ENCODE results near the gene ASPM. TPM values are rescaled to one million over a fixed set of nuclear protein-coding genes. Genes with fewer than 3 reads are reported as not detected.

Gene ASPM
- total RNA-seq, 2 donors from 2014 or later = 31.7 to 35.1 TPM

DNA sequence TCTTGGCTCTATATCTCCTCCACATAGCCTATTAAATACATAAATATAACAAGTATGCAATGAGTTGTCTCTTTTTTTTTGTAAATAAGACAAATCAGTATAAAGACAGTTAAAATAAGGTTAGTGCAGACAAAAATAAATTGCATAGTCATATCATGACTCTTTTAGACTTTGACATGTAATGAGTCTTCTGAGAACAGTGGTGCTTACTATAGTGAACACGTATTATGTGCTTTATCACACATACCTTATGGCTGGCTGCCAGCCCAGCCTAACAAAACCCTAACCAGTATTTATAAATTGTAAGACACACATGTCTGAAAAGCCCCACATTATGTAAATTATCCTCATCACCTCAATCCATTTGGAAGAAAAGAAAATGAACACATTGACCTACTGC lies 50.3 kb downstream of the ASPM start:
- peaks cover 30% of the 10 kb centered on the region for H3K27me3 ChIP-seq (ENCODE audit: control insufficient read depth, insufficient read depth, low read length, poor library complexity, severe bottlenecking)
- no peak overlapping the region for H3K27ac Mint-ChIP-seq
- no peaks in the 10 kb centered on the region for H3K9me3 Mint-ChIP-seq
- peaks cover 2% of the 10 kb centered on the region for H3K9me3 ChIP-seq (ENCODE audit: control insufficient read depth, low read length)
- peaks cover 3% of the 10 kb centered on the region for H3K4me1 ChIP-seq (ENCODE audit: control insufficient read depth, insufficient read depth, low read length)
- no peak overlapping the region for H3K9ac ChIP-seq (ENCODE audit: extremely low read depth, low read length, poor library complexity, severe bottlenecking)
- no peak overlapping the region for H3K27ac ChIP-seq (ENCODE audit: low read depth, low read length)
- no peak overlapping the region for H3K4me3 ChIP-seq (ENCODE audit: low read length)
- peaks cover 18% of the 10 kb centered on the region for H3K27me3 Mint-ChIP-seq (ENCODE audit: insufficient read depth)
- no peak for DNase-seq
- TF ChIP-seq, protein P1, sequence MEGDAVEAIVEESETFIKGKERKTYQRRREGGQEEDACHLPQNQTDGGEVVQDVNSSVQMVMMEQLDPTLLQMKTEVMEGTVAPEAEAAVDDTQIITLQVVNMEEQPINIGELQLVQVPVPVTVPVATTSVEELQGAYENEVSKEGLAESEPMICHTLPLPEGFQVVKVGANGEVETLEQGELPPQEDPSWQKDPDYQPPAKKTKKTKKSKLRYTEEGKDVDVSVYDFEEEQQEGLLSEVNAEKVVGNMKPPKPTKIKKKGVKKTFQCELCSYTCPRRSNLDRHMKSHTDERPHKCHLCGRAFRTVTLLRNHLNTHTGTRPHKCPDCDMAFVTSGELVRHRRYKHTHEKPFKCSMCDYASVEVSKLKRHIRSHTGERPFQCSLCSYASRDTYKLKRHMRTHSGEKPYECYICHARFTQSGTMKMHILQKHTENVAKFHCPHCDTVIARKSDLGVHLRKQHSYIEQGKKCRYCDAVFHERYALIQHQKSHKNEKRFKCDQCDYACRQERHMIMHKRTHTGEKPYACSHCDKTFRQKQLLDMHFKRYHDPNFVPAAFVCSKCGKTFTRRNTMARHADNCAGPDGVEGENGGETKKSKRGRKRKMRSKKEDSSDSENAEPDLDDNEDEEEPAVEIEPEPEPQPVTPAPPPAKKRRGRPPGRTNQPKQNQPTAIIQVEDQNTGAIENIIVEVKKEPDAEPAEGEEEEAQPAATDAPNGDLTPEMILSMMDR (conservative IDR thresholded peaks at IDR 0.05) = no peak
- WGBS, 2 experiments (ENCODE audit: insufficient coverage in 1 of 2, insufficient read length in 1 of 2) = 100% methylated on average over 1 of the region's 1 CpG
- peaks cover 18% of the 10 kb centered on the region for H3K36me3 Mint-ChIP-seq (ENCODE audit: low read depth)
- peaks cover 31% of the 10 kb centered on the region for H3K36me3 ChIP-seq (ENCODE audit: control insufficient read depth, insufficient read depth, low read length)
- H3K4me1 Mint-ChIP-seq = peaks cover 16% of the 10 kb centered on the region
- no peak overlapping the region for H3K4me3 Mint-ChIP-seq

DNA sequence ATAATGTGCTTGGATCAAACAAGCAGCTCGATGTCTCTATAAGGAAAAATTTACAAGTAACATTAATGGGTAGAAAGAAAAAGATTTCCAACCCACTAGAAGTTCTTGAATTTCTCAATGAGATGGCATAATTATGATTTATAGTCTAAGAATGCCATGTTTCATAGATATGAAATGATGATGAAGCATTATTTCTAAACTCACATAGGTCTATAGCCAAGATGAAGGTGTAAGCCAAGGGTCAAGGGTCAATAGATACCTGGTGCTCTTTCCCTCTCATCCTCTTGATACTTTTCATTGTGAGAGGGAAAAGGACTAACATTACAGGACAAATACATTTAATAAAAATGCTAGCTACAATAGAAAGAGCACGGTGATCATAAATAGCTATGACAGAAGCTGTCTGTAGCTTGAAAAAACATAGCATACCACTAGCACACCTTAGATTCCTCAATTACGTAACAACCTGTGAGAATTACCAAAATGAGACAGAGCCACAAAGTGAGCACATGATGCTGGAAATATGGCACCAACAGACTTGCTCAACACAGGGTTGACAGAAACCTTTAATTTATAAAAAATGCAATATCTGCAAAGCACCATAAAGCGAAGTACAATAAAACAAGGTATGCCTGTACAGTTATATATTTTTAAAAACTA lies 53.1 kb downstream of the ASPM start:
- Mint-ChIP-seq H3K27me3 (ENCODE audit: insufficient read depth) (peaks cover 1% of the 10 kb centered on the region), H3K27ac (no peak overlapping the region), H3K9me3 (no peaks in the 10 kb centered on the region), H3K4me3 (no peak overlapping the region), H3K4me1 (peaks cover 12% of the 10 kb centered on the region), H3K36me3 (ENCODE audit: low read depth) (peaks cover 34% of the 10 kb centered on the region)
- TF ChIP-seq, protein P1 (conservative IDR thresholded peaks at IDR 0.05) = no peak
- H3K4me1 ChIP-seq (ENCODE audit: control insufficient read depth, insufficient read depth, low read length) = peaks cover 3% of the 10 kb centered on the region
- H3K36me3 ChIP-seq (ENCODE audit: control insufficient read depth, insufficient read depth, low read length) = peaks cover 52% of the 10 kb centered on the region
- H3K27me3 ChIP-seq (ENCODE audit: control insufficient read depth, insufficient read depth, low read length, poor library complexity, severe bottlenecking) = peaks cover 6% of the 10 kb centered on the region
- H3K9me3 ChIP-seq (ENCODE audit: control insufficient read depth, low read length) = no peaks in the 10 kb centered on the region
- H3K27ac ChIP-seq (ENCODE audit: low read depth, low read length) = no peak overlapping the region
- no peak for DNase-seq
- no peak overlapping the region for H3K4me3 ChIP-seq (ENCODE audit: low read length)
- no peak overlapping the region for H3K9ac ChIP-seq (ENCODE audit: extremely low read depth, low read length, poor library complexity, severe bottlenecking)
- WGBS, 2 experiments (ENCODE audit: insufficient coverage in 1 of 2, insufficient read length in 1 of 2) = 89 to 100% methylated on average over 1 to 3 of the region's 4 CpGs

DNA sequence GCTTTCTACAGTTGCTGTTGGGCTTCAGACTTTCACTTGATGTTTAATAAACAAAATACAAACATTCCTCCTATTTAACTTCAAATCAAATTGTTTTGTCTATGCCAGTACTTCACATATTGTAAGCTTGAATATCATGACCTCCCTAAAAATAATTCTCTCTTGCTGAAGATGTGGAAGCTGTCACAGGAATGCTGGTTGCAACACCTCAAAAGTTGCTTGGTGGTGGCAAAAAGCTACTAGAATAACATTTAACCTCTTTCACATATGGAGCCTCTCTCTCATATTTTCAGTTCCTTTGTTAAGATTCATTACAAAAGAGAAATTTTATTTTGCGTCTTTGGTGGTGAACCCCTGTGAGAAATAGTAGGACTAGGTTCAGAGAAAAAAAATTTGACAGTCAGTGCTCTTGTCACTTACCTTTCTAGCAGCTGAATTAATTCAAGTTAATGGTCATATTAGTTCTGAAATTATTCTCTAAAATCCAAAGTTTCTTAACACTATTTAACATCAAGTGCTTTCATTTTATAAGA lies 53.9 kb downstream of the ASPM start:
- Histone ChIP-seq H3K4me1 (ENCODE audit: control insufficient read depth, insufficient read depth, low read length) (peaks cover 3% of the 10 kb centered on the region), H3K9ac (ENCODE audit: extremely low read depth, low read length, poor library complexity, severe bottlenecking) (no peak overlapping the region), H3K36me3 (ENCODE audit: control insufficient read depth, insufficient read depth, low read length) (peaks cover 60% of the 10 kb centered on the region), H3K9me3 (ENCODE audit: control insufficient read depth, low read length) (peaks cover 4% of the 10 kb centered on the region), H3K27ac (ENCODE audit: low read depth, low read length) (no peak overlapping the region), H3K27me3 (ENCODE audit: control insufficient read depth, insufficient read depth, low read length, poor library complexity, severe bottlenecking) (peaks cover 5% of the 10 kb centered on the region), H3K4me3 (ENCODE audit: low read length) (no peak overlapping the region)
- TF ChIP-seq, protein P1 (conservative IDR thresholded peaks at IDR 0.05) = no peak
- 94% methylated on average over 1 of the region's 1 CpG; no CpG with 5 or more reads in 1 of the 2 experiments for WGBS, 2 experiments (ENCODE audit: insufficient coverage in 1 of 2, insufficient read length in 1 of 2)
- Mint-ChIP-seq H3K4me3 (no peak overlapping the region), H3K9me3 (no peaks in the 10 kb centered on the region), H3K36me3 (ENCODE audit: low read depth) (peaks cover 41% of the 10 kb centered on the region), H3K4me1 (peaks cover 12% of the 10 kb centered on the region), H3K27me3 (ENCODE audit: insufficient read depth) (peaks cover 1% of the 10 kb centered on the region), H3K27ac (no peak overlapping the region)
- DNase-seq = no peak

Measured in endodermal cell (in vitro differentiated cells).